Urinary bladder (tissue), 4 donors: ENCODE data around the gene TCF23. TPM values are rescaled to one million over a fixed set of nuclear protein-coding genes. Genes with fewer than 3 reads are reported as not detected.
"Not testable (repeated sequence)": the region's sequence is repeated elsewhere in the genome, so short reads cannot be mapped to it uniquely, and the experiment has no call there.

Experiments used
- DNase-seq: peaks from one replicate; pipeline ENCODE4 v3.0.0-alpha.2; 2015; ENCODE audit errors: extremely low spot score
- H3K27ac ChIP-seq: one replicate; pipeline ENCODE4 v1.5.1; 2013; ENCODE audit warnings: low read depth, mild to moderate bottlenecking, moderate library complexity
- H3K36me3 ChIP-seq: one replicate; pipeline ENCODE4 v1.6.1; 2013; ENCODE audit warnings: mild to moderate bottlenecking, moderate library complexity; ENCODE audit not compliant: insufficient read depth
- H3K4me1 ChIP-seq: one replicate; pipeline ENCODE4 v1.6.1; 2013; ENCODE audit warnings: mild to moderate bottlenecking, moderate library complexity; ENCODE audit not compliant: insufficient read depth
- H3K4me3 ChIP-seq: one replicate; pipeline ENCODE4 v1.5.1; 2013; ENCODE audit warnings: low read depth, low read length
- WGBS: extraction: QIAGEN DNeasy Blood & Tissue Kit; methylation state at CpG from one replicate; pipeline ENCODE4 v1.1.7; 2013; 5-methylcytosine and 5-hydroxymethylcytosine counted together
- polyA plus RNA-seq: library from polyadenylated mRNA; stranded (reverse); fragments of 200-250 nt; gene quantifications from one replicate; pipeline ENCODE4 v1.2.3, GENCODE V29; 2013
- total RNA-seq: library from RNA; depleted of rRNA; stranded (reverse); fragments of >200 nt; gene quantifications from one replicate; pipeline ENCODE4 v1.2.3, GENCODE V29; 2014
- donor health status: healthy with polysubstance abuse.
- donor health status: healthy.

TCF23 gene
- total RNA-seq (0.85 TPM), polyA plus RNA-seq (0.08 TPM)

DNA sequence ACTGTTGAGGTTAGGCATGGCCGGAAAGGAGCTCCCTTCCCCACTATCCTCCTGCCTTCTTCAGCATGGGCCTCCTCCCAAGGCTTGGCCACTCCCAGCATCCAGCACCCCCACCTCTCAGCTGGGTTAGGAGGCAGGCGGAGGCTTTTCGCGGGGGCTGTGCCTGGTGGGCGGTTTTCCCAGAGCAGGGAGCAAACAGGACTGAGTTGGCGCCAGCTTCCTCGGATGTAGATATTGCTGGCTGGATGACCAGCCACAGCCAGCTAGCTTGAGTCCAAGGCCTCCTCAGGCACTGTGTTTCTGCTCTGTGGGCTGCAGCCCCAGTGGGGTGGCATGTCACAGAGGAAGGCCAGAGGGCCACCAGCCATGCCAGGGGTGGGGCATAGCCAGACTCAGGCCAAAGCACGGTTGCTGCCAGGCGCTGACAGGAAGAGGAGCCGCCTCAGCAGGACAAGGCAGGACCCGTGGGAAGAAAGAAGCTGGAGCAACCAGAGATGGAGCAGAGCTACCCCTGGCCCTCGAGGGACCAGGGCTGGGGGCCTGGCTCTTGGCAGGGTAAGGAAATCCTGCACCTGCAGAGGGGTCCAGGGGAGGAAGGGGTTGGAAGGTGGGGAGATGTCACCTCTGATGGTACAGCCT is at the start of gene TCF23:
TSS of gene TCF23 (plus strand) at position 204 of the 639 bp plus-strand sequence. CDS start at position 334, 130 bp downstream.
- Histone ChIP-seq H3K4me3 (no peak within 1 kb of the TSS), H3K36me3 (no peaks in the 10 kb centered on the region), H3K27ac (no peak within 1 kb of the TSS), H3K4me1 (no peaks in the 10 kb centered on the region)
- peak; percentile 46 for DNase-seq
- 56% methylated on average over 12 of the region's 12 CpGs for WGBS

DNA sequence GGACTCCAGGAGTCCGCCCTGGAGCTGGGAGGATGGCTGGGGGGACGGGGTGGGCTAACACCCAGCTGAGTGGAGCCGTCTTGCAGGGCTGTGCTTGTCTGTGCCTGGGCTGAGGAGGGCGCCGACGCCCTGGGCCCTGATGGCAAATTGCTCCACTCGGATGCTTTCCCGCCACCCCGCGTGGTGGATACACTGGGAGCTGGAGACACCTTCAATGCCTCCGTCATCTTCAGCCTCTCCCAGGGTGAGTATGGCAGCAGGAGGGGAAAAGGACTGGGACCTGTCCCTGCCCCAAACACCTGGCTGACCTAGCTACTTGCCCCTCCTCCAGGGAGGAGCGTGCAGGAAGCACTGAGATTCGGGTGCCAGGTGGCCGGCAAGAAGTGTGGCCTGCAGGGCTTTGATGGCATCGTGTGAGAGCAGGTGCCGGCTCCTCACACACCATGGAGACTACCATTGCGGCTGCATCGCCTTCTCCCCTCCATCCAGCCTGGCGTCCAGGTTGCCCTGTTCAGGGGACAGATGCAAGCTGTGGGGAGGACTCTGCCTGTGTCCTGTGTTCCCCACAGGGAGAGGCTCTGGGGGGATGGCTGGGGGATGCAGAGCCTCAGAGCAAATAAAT is 49.4 kb upstream of the TCF23 start:
- H3K4me3 ChIP-seq: no peak overlapping the region
- no peak overlapping the region for H3K27ac ChIP-seq
- H3K36me3 ChIP-seq: no peaks in the 10 kb centered on the region
- whole genome bisulfite sequencing: 92% methylated on average over 19 of the region's 19 CpGs
- H3K4me1 ChIP-seq: no peaks in the 10 kb centered on the region
- DNase-seq: no peak

DNA sequence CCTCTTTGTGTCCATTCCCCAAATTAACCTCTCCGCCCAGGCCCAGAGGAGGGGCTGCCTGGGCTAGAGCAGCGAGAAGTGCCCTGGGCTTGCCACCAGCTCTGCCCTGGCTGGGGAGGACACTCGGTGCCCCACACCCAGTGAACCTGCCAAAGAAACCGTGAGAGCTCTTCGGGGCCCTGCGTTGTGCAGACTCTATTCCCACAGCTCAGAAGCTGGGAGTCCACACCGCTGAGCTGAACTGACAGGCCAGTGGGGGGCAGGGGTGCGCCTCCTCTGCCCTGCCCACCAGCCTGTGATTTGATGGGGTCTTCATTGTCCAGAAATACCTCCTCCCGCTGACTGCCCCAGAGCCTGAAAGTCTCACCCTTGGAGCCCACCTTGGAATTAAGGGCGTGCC is 48.8 kb upstream of the TCF23 start:
- no peak for DNase-seq
- H3K4me1 ChIP-seq: no peaks in the 10 kb centered on the region
- WGBS: 80% methylated on average over 10 of the region's 10 CpGs
- H3K27ac ChIP-seq: no peak overlapping the region
- H3K36me3 ChIP-seq: no peaks in the 10 kb centered on the region
- H3K4me3 ChIP-seq: no peak overlapping the region

DNA sequence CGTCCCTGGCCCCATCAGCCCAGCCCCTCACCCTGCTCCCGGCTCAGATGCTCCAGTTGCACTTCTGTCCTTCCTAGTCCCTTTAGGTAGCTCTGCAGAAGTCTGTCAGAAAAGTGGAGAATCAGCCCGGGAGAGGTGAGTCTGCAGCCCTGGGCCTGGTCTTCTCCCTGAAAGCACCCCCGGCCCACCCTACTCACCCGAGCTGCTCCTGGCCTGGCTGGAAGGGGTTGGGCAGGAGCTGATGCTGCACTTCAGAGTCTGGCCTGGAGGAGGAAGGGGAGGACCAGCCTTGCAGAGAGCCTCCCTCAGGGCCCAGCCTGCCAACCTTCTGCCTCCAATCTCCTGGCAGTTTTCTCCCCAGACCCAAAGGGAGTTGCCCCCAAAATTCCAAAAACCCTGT is 46.5 kb upstream of the TCF23 start:
- 69% methylated on average over 5 of the region's 5 CpGs for WGBS
- DNase-seq: no peak
- Histone ChIP-seq H3K4me3 (no peak overlapping the region), H3K4me1 (no peaks in the 10 kb centered on the region), H3K36me3 (no peaks in the 10 kb centered on the region), H3K27ac (no peak overlapping the region)

DNA sequence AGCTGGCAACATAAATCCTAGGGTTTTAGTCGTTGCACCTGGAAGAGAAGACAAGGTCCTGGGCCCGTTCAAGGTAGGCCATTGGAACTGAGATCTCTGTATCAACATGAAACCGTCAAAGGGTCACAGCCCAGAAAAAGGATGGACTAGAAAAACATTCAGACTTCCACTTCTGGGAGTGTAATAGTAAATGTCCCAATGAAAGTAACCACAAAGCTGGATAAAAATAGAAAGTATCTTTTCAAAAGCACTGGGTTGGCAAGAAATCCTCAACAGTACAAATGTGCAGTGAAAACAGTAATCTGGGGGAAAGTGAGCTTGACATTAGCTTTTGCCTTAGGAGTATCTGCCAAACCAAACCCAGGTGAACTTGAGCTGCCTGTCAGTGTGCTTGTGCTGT is 42.8 kb upstream of the TCF23 start:
- WGBS: 71% methylated on average over 3 of the region's 3 CpGs
- Histone ChIP-seq H3K4me1 (no peaks in the 10 kb centered on the region), H3K36me3 (no peaks in the 10 kb centered on the region), H3K4me3 (no peak overlapping the region), H3K27ac (no peak overlapping the region)
- DNase-seq: no peak

DNA sequence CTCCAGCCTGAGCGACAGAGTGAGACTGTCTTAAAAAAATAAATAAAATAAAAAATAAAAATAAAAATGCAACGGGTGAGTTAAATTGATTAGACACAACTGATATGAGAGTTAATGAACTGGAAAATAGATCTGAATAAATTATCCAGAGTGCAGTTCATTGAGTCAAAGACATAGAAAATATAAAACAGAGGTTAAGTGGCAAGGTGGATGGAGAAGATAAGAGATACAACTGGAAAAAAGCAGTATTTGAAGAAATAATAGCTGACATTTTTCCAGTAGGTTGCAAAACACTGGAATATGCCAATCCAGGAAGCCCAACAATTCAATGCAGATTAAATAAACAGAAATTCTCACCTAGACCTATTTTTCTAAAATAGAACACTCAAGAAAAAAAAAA is 40.6 kb upstream of the TCF23 start:
- DNase-seq: no peak
- 80% methylated on average over 2 of the region's 2 CpGs for WGBS

DNA sequence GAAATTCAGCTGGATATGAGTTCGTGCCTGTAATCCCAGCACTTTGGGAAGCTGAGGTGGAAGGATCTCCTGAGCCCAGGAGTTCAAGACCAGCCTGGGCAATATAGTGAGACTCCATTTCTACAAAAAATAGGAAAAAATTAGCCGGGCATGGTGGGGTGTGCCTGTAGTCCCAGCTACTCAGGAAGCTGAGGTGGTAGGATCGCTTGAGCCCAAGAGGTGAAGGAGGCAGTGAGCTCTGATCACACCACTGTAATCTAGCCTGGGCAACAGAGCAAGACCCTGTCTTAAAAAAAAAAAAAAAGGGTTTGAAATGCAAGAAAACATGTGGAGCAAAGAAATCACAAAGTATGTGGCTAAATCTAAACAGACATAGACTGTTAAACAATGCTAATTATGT is 39.7 kb upstream of the TCF23 start:
- 90% methylated on average over 3 of the region's 3 CpGs for WGBS
- DNase-seq: no peak
- H3K36me3 ChIP-seq: no peaks in the 10 kb centered on the region
- H3K27ac ChIP-seq: no peak overlapping the region
- H3K4me1 ChIP-seq: no peaks in the 10 kb centered on the region
- no peak overlapping the region for H3K4me3 ChIP-seq

More for the DNA sequence above, 40.6 kb upstream of the TCF23 start:
- no peaks in the 10 kb centered on the region for H3K4me1 ChIP-seq
- no peaks in the 10 kb centered on the region for H3K36me3 ChIP-seq
- H3K27ac ChIP-seq: no peak overlapping the region
- no peak overlapping the region for H3K4me3 ChIP-seq

DNA sequence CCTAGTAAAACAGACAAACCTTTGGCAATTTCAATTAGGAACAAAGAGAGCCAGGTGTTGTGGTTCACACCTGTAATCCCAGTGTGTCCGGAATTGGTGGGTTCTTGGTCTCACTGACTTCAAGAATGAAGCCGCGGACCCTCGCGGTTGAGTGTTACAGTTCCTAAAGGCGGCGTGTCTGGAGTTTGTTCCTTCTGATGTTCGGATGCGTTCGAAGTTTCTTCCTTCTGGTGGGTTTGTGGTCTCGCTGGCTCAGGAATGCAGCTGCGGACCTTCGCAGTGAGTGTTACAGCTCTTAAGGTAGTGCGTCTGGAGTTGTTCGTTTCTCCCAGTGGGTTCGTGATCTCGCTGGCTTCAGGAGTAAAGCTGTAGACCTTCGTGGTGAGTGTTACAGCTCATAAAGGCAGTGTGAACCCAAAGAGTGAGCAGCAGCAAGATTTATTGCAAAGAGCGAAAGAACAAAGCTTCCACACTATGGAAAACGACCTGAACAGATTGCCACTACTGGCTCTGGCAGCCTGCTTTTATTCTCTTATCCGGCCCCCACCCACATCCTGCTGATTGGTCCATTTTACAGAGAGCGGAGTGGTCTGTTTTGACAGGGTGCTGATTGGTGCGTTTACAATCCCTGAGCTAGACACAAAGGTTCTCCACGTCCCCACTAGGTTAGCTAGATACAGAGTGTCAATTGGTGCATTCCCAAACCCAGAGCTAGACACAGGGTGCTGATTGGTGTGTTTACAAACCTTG is 38.0 kb upstream of the TCF23 start:
- H3K4me3 ChIP-seq, H3K27ac ChIP-seq, H3K4me1 ChIP-seq, H3K36me3 ChIP-seq, DNase-seq: not testable (repeated sequence)
- 72% methylated on average over 24 of the region's 24 CpGs for WGBS

DNA sequence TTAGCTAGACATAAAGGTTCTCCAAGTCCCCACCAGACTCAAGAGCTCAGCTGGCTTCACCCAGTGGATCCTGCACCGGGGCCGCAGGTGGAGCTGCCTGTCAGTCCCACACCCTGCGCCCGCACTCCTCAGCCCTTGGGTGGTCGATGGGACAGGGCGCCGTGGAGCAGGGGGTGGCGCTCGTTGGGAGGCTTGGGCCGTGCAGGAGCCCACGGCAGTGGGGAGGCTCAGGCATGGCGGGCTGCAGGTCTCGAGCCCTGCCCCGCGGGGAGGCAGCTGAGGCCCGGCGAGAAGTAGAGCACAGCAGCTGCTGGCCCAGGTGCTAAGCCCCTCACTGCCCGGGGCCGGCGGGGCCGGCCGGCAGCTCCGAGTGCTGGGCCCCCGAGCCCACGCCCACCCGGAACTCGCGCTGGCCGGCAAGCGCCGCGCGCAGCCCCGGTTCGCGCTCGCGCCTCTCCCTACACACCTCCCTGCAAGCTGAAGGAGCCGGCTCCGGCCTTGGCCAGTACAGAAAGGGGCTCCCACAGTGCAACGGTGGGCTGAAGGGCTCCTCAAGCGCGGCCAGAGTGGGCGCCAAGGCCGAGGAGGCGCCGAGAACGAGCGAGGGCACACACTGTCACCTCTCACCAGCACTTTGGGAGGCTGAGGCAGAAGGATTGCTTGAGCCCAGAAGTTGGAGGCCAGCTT is 37.3 kb upstream of the TCF23 start:
- not testable (repeated sequence) for H3K4me3 ChIP-seq, DNase-seq, H3K27ac ChIP-seq, H3K36me3 ChIP-seq, H3K4me1 ChIP-seq
- WGBS: 93% methylated on average over 49 of the region's 49 CpGs

DNA sequence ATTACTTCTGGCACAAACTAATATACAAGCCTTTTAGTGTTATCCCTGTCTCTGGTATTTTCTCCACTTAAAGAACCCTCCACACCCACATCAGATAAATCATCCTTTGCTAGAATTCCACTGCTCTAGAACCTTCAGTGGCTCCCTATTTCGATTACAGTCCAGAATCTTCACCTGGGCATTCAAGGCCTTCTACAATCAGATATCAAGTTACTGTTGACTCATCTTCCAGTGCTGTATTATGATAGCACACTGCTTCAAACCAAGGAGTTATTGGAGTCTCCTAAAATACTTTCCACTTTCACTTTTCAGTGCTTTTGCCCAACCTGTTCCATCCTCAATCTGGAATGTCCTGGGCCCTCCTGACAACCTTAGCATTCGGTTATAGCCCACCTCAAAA is 33.3 kb upstream of the TCF23 start:
- WGBS: 61% methylated on average over 2 of the region's 2 CpGs
- DNase-seq: no peak
- H3K36me3 ChIP-seq: no peaks in the 10 kb centered on the region

DNA sequence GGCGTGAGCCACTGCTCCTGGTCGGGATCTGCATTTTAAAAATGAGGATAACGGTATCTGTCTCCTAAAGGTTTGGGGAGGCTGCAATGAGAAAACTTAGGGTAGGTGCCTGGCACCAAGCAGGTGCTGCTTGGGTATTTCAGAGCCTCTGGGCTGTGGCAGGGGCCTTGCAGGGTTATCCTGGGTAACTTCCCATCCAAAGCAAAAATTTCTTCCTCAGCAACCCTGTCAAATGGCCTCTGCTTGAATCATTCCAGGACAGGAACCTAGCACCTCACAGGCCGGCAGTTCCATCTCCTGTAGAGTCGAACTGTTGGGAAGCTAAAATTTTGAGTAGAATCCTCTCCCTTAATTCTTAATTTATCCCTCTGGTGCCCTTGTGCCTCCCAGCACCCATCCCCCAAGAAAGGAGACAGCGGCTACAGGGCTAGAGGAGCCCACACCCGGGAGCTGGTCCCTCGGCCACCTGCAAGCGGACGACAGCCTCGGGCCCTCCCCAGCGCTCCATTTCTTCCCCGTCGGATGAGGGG is 30.7 kb upstream of the TCF23 start:
- Histone ChIP-seq H3K27ac (no peak overlapping the region), H3K4me1 (no peaks in the 10 kb centered on the region), H3K4me3 (peak overlapping the region; percentile 40), H3K36me3 (no peaks in the 10 kb centered on the region)
- no peak for DNase-seq
- WGBS: 23% methylated on average over 14 of the region's 14 CpGs

More for the DNA sequence above, 33.3 kb upstream of the TCF23 start:
- no peaks in the 10 kb centered on the region for H3K4me1 ChIP-seq
- no peak overlapping the region for H3K27ac ChIP-seq
- H3K4me3 ChIP-seq: no peak overlapping the region

DNA sequence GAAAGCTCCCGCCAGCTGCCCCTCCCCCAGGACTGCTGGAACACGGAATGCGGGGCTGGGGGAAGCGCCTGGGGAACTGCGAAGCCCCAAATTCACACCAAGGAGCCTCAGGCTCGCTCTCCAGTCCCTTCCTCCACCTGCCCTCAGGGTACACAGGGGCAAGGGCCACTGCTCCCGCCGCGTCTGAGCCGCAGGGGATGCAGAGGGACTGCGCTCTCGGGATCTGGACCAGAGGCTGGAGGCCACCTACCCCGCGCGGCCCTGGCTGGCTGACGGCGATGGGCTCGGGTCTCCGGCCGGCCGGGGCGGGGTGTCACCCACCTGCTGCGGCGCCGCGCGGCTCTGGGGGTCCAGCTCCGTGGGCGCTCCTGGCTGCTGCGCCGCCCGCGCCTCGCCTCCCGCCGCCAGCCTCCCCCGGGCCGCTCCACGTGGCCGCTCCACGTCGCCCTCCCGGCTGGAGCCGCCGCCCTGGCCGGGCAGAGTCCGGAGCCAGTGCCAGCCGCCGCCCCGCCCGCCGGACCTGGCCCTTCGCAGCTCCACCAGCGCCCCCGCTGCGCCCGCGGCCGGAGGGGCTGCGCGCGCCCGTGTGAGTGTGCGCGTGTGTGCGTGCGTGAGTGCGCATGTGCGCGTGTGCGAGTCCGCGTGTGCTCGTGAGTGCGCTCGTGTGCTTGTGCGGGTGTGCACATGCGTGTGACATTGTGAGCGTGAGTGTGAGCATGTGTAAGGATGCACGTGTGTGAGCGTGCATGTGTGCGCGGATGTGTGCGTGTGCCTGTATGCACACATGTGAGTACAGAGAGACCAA is 30.1 kb upstream of the TCF23 start, which contains the start of gene CGREF1:
TSS of gene CGREF1 (minus strand) at position 604 of the 805 bp plus-strand sequence. CDS start 14,762 bp downstream, outside the sequence.
- DNase-seq: no peak
- WGBS: 4% methylated on average over 84 of the region's 84 CpGs

DNA sequence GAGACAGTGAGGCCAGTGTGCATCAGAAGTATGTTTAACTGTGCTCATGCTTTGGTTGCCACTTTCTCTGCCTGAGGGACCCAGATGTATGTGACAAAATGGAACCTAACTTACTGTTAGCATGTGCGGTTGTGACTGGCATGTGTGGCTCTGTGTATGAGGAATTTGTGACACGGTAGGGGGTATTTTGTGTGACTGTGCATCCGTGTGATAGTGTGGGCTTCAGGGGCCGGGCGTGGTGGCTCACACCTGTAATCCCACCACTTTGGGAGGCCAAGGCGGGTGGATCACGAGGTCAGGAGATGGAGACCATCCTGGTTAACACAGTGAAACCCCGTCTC is 29.5 kb upstream of the TCF23 start:
- not testable (repeated sequence) for DNase-seq, H3K4me1 ChIP-seq, H3K36me3 ChIP-seq, H3K4me3 ChIP-seq, H3K27ac ChIP-seq
- WGBS: 83% methylated on average over 8 of the region's 8 CpGs

More for the DNA sequence above, 30.1 kb upstream of the TCF23 start, which contains the start of gene CGREF1:
- H3K4me1 ChIP-seq: no peaks in the 10 kb centered on the region
- no peak within 1 kb of the TSS for H3K27ac ChIP-seq
- no peaks in the 10 kb centered on the region for H3K36me3 ChIP-seq
- peak within 1 kb of the TSS; percentile 40 for H3K4me3 ChIP-seq
